Panc1 (cell line): Measurements from ENCODE around the gene TACC2. TPM values are rescaled to one million over a fixed set of nuclear protein-coding genes. Genes with fewer than 3 reads are reported as not detected.
"Not testable (repeated sequence)": the region's sequence is repeated elsewhere in the genome, so short reads cannot be mapped to it uniquely, and the experiment has no call there.

Experiments
- ATAC-seq: fragments of 200-7000 bp; cut with Tn5 transposase; 2 replicates; pipeline ENCODE4 v1.9.1; 2020; ENCODE audit warnings: mild to moderate bottlenecking, moderate library complexity
- BruUV-seq: library from RNA; stranded (reverse); fragments of 400-500 nt; replicated peaks from 2 replicates; lab custom pipeline; 2021; lab: Mats Ljungman, UMichigan
- CTCF ChIA-PET: fragments of 300-600 bp; sonication (Branson Sonifier 250); formaldehyde crosslinking; loops from one replicate; lab custom pipeline; 2022; ENCODE audit warnings: antibody characterized with exemption; lab: Charles Lee
- POLR2A ChIA-PET: fragments of 300-600 bp; sonication (Branson Sonifier 250); formaldehyde crosslinking; loops from one replicate; lab custom pipeline; 2022; ENCODE audit warnings: antibody characterized with exemption; lab: Charles Lee
- DNase-seq: peaks from one replicate; pipeline ENCODE4 v3.0.0-alpha.2; 2010; ENCODE audit warnings: low read depth, low spot score
- H3K27ac ChIP-seq: 2 replicates; pipeline ENCODE4 v1.5.1; 2011; ENCODE audit warnings: mild to moderate bottlenecking, low read length, inconsistent platforms
- H3K27me3 ChIP-seq: fragments of 200-500 bp; sonication (Bioruptor generic); 2 replicates; pipeline ENCODE4 v1.6.0; 2014; ENCODE audit warnings: low read length, inconsistent platforms; ENCODE audit not compliant: control insufficient read depth, insufficient read depth
- H3K36me3 ChIP-seq: fragments of 200-500 bp; sonication (Bioruptor generic); 2 replicates; pipeline ENCODE4 v1.5.1; 2014; ENCODE audit warnings: inconsistent platforms, mild to moderate bottlenecking, low read length, moderate library complexity; ENCODE audit not compliant: control insufficient read depth, insufficient read depth
- H3K4me1 ChIP-seq: 2 replicates; pipeline ENCODE4 v1.5.1; 2011; ENCODE audit warnings: inconsistent platforms, mild to moderate bottlenecking, low read length, moderate library complexity; ENCODE audit not compliant: control insufficient read depth, insufficient read depth
- H3K4me3 ChIP-seq, 2 experiments: 2 replicates each; pipeline ENCODE4 v1.5.1; 2011 to 2012; ENCODE audit warnings: low read depth in 2 of 2, low read length in 2 of 2, mild to moderate bottlenecking in 2 of 2, inconsistent platforms in 1 of 2, moderate library complexity in 1 of 2
- H3K9me3 ChIP-seq: fragments of 200-500 bp; sonication (Bioruptor generic); 2 replicates; pipeline ENCODE4 v1.5.1; 2014; ENCODE audit warnings: low read depth, mild to moderate bottlenecking, inconsistent platforms, low read length, moderate library complexity; ENCODE audit not compliant: control insufficient read depth, insufficient read depth
- POLR2AphosphoS5 ChIP-seq: IDR thresholded peaks from 2 replicates; pipeline ENCODE4 v1.6.1; 2012; ENCODE audit warnings: mild to moderate bottlenecking, low read depth, low read length, moderate library complexity
- SIN3A ChIP-seq: IDR thresholded peaks from 2 replicates; pipeline ENCODE4 v1.6.1; 2012; ENCODE audit warnings: low read depth, mild to moderate bottlenecking, low read length, moderate library complexity, borderline replicate concordance; ENCODE audit not compliant: insufficient read depth
- TCF7L2 ChIP-seq: IDR thresholded peaks from 2 replicates; pipeline ENCODE4 v1.6.1; 2011; ENCODE audit warnings: mild to moderate bottlenecking, low read depth, low read length, inconsistent platforms
- in situ Hi-C: cut with HindIII; loops from 2 replicates; pipeline ENCODE4 v1.10.0; 2016; ENCODE audit warnings: low sequenced_read_pairs, low pct_unique_long_range_greater_than_20kb
- intact Hi-C: fragments of 100-400 bp; cut with micrococcal nuclease; formaldehyde crosslinking; loops from one replicate; pipeline ENCODE4 v1.10.0; 2022; ENCODE audit not compliant: unreplicated experiment
- total RNA-seq: library from RNA; stranded (reverse); gene quantifications from one replicate; pipeline ENCODE4 v1.2.1, GENCODE V29; 2021; ENCODE audit not compliant: unreplicated experiment
- TF ChIP-seq, protein P1 (sequence below): fragments of 450-650 bp; IDR thresholded peaks from 2 replicates; pipeline ENCODE4 v1.5.1; 2017; ENCODE audit warnings: mild to moderate bottlenecking
- TF ChIP-seq, protein P2 (sequence below), 2 experiments: IDR thresholded peaks; 2 replicates each; pipeline ENCODE4 v1.6.1; 2011 to 2012; ENCODE audit warnings: low read depth in 2 of 2, control low read depth in 1 of 2, low read length in 1 of 2, mild to moderate bottlenecking in 1 of 2, moderate library complexity in 1 of 2; ENCODE audit not compliant: insufficient read depth in 1 of 2

Gene TACC2
- total RNA-seq, 1 experiment from 2014 or later: 133 TPM

DNA sequence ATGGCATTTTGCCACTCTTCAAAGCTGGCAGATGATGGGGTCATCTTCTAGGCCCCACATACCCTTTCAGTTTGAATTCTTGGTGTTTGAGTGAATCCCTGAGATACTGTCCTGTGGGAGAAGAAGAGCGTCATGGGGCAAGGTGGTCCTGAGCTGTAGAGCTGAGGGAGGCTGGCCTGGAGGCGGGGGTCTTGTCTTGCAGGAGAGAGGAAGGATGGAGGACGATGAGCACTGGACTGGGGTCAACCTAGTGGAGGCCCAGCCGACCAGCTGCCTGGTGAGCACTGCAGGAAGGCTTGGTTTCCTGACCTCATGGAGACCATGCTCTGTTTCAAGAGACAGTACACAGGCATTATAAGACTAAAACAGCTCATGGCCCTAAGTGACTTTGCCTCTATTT is 114.6 kb downstream of the TACC2 start:
- intact Hi-C loops: no loop called here
- no TSS peak for BruUV-seq

DNA sequence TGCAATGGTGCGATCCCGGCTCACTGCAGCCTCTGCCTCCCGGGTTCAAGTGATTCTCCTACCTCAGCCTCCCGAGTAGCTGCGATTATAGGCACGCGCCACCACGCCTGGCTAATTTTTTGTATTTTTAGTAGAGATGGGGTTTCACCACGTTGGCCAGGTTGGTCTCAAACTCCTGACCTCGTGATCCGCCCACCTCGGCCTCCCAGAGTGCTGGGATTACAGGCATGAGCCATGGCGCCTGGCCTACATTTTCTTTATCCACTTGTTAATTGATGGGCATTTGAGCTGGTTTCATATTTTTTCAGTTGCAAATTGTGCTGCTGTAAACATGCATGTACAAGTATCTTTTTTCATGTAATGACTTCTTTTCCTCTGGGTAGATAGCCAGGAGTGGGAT is 119.8 kb downstream of the TACC2 start:
- H3K36me3 ChIP-seq, DNase-seq, POLR2A ChIA-PET, CTCF ChIA-PET, in situ Hi-C loops, ATAC-seq, intact Hi-C loops, H3K9me3 ChIP-seq, H3K4me3 ChIP-seq, BruUV-seq, H3K27me3 ChIP-seq: not testable (repeated sequence)
- Histone ChIP-seq H3K4me1 (peaks cover 12% of the 10 kb centered on the region), H3K27ac (peak overlapping the region; percentile 93; the same call in 1 of the 2 replicates)

More for the DNA sequence above, 114.6 kb downstream of the TACC2 start:
- no peak for ATAC-seq
- no peak for TF ChIP-seq TCF7L2
- TF ChIP-seq POLR2AphosphoS5: no peak
- TF ChIP-seq, protein P1, sequence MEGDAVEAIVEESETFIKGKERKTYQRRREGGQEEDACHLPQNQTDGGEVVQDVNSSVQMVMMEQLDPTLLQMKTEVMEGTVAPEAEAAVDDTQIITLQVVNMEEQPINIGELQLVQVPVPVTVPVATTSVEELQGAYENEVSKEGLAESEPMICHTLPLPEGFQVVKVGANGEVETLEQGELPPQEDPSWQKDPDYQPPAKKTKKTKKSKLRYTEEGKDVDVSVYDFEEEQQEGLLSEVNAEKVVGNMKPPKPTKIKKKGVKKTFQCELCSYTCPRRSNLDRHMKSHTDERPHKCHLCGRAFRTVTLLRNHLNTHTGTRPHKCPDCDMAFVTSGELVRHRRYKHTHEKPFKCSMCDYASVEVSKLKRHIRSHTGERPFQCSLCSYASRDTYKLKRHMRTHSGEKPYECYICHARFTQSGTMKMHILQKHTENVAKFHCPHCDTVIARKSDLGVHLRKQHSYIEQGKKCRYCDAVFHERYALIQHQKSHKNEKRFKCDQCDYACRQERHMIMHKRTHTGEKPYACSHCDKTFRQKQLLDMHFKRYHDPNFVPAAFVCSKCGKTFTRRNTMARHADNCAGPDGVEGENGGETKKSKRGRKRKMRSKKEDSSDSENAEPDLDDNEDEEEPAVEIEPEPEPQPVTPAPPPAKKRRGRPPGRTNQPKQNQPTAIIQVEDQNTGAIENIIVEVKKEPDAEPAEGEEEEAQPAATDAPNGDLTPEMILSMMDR: no peak
- TF ChIP-seq SIN3A: no peak
- TF ChIP-seq, protein P2, sequence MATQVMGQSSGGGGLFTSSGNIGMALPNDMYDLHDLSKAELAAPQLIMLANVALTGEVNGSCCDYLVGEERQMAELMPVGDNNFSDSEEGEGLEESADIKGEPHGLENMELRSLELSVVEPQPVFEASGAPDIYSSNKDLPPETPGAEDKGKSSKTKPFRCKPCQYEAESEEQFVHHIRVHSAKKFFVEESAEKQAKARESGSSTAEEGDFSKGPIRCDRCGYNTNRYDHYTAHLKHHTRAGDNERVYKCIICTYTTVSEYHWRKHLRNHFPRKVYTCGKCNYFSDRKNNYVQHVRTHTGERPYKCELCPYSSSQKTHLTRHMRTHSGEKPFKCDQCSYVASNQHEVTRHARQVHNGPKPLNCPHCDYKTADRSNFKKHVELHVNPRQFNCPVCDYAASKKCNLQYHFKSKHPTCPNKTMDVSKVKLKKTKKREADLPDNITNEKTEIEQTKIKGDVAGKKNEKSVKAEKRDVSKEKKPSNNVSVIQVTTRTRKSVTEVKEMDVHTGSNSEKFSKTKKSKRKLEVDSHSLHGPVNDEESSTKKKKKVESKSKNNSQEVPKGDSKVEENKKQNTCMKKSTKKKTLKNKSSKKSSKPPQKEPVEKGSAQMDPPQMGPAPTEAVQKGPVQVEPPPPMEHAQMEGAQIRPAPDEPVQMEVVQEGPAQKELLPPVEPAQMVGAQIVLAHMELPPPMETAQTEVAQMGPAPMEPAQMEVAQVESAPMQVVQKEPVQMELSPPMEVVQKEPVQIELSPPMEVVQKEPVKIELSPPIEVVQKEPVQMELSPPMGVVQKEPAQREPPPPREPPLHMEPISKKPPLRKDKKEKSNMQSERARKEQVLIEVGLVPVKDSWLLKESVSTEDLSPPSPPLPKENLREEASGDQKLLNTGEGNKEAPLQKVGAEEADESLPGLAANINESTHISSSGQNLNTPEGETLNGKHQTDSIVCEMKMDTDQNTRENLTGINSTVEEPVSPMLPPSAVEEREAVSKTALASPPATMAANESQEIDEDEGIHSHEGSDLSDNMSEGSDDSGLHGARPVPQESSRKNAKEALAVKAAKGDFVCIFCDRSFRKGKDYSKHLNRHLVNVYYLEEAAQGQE (IDR thresholded peaks at IDR 0.05; ENCODE audit: insufficient read depth in 1 of 2, low read depth in 2 of 2, low read length in 1 of 2): no peak
- no peak overlapping the region for H3K4me3 ChIP-seq
- no peak for DNase-seq
- no peaks in the 10 kb centered on the region for H3K9me3 ChIP-seq
- H3K27ac ChIP-seq: peak overlapping the region; percentile 99
- no peaks in the 10 kb centered on the region for H3K36me3 ChIP-seq
- in situ Hi-C loops: no loop called here
- ChIA-PET CTCF (interaction anchor here (0.9 kb wide), 1 partner anchor 23 kb away, joined by 4 read pairs; no protein-coding TSS in a partner anchor), POLR2A (no interaction called here)
- H3K4me1 ChIP-seq: peaks cover 45% of the 10 kb centered on the region
- H3K27me3 ChIP-seq: no peaks in the 10 kb centered on the region

DNA sequence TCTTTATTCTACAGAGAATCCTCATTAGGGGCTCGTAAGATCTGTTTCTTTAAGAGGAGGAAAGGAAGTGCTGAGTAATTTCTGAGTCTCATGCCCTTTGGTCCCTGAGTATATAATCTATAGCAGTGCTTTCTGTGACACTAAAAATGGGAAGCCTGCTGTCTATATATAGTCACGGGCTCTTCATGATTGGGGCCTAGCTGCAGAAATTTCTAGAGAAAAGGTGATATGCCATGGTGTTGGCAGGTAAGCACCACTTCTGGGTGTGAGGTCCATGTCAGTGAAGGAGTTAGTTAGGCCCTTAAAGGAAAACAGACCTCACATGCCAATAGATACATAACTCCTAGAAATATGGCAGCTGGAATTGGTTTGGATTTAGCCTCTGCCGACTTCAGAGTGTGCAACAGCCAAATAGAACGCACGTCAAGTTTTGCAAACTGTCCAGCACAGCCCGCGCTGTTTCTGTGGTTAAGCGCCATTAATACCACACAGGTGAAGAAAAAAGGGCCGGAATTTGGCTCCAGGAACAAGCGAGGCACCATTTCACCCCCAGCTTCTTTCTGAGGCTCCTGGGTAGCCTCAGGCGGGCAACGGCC is 123.2 kb downstream of the TACC2 start:
- H3K4me3 ChIP-seq: peak overlapping the region; percentile 67 to 97
- H3K4me1 ChIP-seq: peaks cover 28% of the 10 kb centered on the region
- TF ChIP-seq, protein P1: no peak
- TF ChIP-seq, protein P2 (IDR thresholded peaks at IDR 0.05; ENCODE audit: insufficient read depth in 1 of 2, low read depth in 2 of 2, low read length in 1 of 2): no peak
- TF ChIP-seq POLR2AphosphoS5 (no peak), TCF7L2 (no peak), SIN3A (no peak)
- intact Hi-C loops (loop anchor here (5.0 to 10.0 kb wide), 4 partner anchors 60 to 185 kb away; partner anchors contain the start of genes ATE1 and NSMCE4A), in situ Hi-C loops (no loop called here)
- H3K36me3 ChIP-seq: no peaks in the 10 kb centered on the region
- BruUV-seq: TSS peak; percentile 92
- CTCF ChIA-PET: interaction anchor here (0.5 to 1.4 kb wide), 6 partner anchors 9 to 140 kb away, joined by 3 to 8 read pairs (median 5); no protein-coding TSS in a partner anchor
- DNase-seq: no peak
- ATAC-seq: no peak
- POLR2A ChIA-PET: interaction anchor here (0.6 to 0.7 kb wide), 2 partner anchors 18 to 39 kb away, joined by 3 to 4 read pairs; no protein-coding TSS in a partner anchor
- H3K27ac ChIP-seq: peak overlapping the region; percentile 93
- H3K27me3 ChIP-seq: no peaks in the 10 kb centered on the region
- H3K9me3 ChIP-seq: peaks cover 3% of the 10 kb centered on the region; the same call in 1 of the 2 replicates
